NT2/D1 (cell line): ENCODE results near the gene GLIPR2.

Experiments used
- SUZ12 ChIP-seq: IDR thresholded peaks from 2 replicates; pipeline ENCODE4 v1.6.1; 2011; ENCODE audit not compliant: insufficient read length, insufficient read depth; ENCODE audit errors: extremely low read depth
- YY1 ChIP-seq: IDR thresholded peaks from 2 replicates; pipeline ENCODE4 v1.6.1; 2011; ENCODE audit not compliant: insufficient read length, insufficient read depth

DNA sequence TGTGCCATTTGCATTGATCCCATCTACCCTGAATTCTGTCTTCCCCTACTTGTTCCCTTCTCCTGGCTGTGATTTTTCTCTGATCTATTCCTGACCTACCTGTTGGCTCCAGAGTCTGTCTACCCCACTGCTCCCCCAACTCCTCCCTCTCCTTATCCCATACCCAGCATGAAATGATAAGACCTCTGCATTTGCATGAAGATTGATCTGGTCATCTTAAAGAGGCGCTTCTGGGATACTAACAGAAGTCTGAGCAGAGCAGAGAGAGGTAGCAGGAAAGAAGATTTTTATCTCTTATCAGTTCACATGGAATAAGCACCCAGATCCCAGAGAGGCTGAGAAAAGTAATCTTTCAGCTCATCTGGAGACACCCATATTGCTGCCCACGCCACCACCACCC lies 18.3 kb upstream of the GLIPR2 start:
- TF ChIP-seq YY1 (no peak), SUZ12 (no peak)
